NOMO-1 (cell line): Measurements from ENCODE around the gene SPARCL1.

Experiments used
- DNase-seq, 2 experiments: peaks; one replicate each; lab custom pipeline; 2025; ENCODE audit not compliant: unreplicated experiment in 2 of 2; lab: John Stamatoyannopoulos, UW

The SPARCL1 gene

DNA sequence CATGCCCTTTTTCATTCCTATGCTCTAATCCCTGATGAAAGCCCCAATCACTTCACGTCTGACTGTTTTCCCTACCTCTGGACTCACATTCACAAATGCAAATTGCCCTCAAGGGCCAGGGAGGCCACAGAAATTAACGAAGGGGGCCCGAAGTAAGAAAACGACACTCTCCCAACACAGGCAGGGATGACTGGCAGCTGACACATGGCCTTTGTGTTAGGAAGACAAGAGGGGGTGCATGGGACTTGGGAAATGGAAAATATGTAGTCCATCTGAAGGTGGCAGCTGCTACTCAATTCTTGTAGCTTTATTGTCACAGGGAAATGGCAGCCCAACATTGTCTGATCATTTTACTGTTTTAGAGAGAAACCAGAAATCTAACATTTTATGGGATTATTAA is 12.3 kb upstream of the SPARCL1 start:
- DNase-seq: no peak

DNA sequence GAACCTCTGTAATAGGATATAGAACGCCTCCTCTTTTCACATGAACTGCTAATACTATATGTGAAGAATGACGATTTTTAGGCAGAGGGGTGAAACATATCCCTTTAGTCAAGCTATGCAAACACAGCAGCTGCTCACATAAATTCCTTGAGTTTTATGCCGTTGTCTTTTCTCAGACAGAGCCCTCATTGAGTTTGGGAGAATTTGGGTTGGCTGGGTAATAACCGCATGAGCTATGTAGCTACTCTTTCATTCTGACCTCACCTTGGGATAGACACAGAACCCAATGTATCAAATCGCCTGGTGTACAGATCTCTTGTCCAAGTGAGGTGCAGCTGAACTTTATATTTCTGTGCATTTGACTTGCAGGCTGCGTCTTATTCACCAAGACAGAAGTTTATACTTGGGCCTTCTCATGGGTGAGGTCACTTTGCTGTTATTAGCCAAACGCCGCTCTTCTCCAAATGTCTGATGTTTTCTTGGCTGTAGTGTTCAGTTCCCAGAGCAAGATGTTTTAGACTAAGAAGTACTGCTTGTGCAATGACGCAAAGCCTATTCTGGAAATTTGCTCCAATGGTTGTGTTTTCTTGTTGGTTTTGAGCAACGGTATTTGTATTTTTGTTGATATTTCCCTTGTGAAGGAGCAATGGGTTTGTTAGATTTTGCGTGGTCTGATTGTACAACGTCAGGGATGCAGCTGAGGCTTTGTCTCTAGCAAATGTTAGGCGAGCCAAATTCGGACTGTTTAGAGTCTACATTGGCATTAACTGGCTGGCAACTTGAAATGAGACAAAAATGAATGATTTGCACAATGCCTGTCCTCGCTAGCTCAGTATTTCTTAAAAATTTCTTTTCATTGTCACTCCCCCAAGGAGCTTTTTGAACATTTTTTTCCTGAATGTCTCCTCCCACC is 11.2 kb upstream of the SPARCL1 start:
- no peak for DNase-seq

DNA sequence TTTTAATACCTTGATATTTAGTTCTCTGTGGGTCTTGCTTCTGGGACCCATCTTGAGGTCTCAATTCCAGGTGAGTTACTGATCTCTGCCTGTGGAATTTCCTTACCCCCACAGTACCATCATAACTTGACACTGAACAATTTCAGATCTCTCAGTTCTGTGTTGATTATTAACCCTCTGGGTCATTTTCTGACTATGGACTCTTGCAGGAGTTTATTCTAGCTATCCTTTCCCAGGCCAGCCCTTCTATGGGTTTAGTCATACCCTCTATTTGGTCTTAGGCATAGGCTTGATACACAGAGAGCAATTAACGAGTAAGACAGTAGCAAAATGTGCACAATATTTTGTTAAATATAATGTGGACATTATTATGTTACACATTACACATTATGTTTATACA is 3.7 kb upstream of the SPARCL1 start:
- DNase-seq: no peak

DNA sequence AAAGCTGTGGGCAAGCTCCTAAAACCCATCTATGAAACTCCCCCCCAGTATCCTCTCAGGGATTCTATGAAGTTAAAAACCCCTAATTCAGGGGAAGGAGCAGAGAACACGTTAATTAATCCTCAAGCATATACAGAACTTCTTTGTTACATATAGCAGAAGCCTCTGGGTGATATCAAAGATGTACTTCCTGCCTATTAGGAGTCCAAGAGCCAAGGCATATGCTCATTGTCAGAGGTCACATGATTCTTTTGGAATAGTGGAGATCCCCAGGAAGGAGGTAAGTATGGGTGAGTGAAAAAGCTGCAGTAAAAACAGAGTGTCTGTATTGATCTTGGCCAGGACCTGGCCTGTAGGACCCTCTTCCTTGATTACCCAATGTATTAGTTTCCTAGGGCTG is 2.9 kb upstream of the SPARCL1 start:
- no peak for DNase-seq

DNA sequence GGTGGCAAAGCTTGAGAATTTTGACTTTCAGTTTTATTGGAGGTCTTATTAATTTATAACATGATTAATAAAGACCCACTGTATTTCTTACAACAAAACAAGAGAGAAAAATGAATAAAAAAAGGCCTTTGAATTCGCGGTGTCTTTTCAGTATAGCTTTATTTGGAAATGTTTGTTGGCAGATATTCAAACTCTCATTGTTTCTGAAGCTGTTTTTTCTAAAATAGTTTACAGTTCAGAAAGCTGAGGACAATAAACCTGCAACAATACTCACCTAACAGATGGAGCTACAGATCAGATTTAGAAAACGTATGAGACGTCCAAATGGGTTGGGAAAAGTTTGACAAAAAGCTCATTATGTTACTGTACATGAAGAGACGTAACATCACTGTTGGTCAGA is 2.4 kb upstream of the SPARCL1 start:
- no peak for DNase-seq

DNA sequence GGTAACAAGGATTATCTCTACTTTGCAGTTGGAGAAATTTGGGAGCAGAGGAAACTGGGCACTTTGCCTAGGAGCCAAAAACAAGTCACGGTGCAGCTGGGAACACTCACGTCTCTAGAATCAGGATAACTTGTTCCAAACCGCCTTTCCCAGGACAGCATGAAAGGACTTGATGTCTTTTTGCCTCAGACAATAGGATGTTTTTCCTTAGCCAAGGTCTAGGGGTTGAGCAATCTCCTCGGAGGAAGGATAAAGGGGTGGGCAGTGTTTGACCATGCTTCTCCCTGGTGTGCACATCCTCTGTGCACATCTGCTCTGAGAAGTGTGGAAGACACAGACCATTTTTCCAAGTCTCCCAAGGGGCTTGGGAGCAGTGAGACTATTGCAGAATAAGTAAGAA is 1.7 kb upstream of the SPARCL1 start:
- no peak for DNase-seq

DNA sequence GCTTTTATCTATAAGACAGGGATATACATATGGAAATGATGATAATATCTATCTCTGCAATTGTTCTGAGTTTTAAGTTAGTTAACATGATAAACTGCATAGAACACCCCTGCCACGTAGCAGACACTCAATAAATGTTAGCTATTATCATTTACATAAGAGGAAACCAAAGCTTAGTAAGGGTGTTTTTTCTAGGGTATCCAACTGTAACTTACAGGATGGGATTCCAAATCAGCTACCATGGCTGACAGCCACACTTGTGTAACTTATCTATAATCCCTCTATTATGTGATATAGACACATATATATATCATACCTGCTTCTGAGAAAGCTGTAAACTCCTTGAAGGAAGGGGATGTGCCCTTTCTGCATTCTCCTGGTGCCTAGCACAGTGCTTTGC is 1.1 kb upstream of the SPARCL1 start:
- DNase-seq: no peak

DNA sequence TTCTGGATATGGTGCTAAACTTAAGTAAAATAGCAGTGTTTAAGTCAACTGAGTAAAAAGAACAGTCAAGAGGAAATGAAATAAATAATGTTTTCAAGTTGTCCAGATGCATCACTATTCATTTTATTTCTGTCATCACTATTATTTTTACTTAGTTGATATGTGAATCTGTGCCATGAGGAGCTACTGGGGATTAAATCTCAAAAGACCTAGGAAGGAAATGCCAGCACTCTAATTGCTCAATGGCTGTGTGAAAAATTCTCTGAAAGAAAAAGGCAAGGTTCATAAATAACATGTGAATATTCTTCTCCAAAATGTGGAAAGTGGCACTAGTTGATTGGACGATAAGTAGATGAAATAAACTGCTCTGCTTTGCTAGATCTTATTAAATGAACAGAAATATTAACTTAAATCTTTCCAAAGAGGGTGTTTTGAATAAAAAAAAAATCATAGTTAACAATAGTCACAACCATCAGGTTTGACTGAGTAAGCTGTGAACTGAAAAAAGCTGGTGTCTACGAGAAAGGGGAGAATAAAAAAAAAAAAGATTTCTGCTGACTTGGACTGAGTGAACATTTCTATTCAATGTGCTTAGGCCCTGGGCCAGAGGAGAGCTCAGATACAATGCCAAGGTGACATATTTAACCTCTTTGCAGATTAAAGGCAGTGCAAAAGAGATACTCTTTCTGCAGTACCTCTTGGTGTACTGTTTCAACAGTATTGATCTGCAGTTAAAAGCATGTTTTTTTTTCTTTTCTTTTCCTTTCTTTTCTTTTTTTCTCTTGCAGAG is 1.6 kb downstream of the SPARCL1 start:
- DNase-seq: no peak

DNA sequence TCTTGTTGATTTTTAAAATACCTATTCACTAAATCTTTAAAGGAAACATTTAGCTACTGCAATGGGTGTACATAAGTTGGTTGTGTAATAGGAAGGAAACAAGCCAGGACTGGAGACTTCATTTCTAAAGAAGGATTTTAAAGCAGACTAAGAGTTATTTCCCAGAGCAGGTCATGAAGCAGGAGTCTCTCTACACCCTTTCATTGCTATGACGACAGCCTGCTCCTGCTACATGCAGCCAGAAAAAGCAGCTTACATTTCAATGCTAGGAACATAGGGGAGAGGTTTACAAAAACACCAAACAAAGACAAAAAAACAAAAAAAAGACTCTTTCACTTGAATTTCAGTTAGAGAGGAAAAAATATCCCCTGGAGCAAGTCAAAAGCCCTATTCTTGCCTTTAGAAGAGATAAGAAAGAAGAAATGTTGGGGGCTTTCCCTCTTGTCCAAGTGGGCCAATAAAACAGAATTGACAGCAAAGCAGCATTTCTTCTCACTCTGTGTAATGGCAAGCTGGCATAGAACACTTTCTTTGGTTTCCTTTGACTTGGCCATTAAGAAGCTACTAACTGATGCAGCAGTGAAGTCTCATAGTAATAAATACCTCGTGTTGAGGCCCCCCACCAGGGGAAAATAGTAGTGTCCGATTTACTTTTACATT is 3.4 kb downstream of the SPARCL1 start:
- no peak for DNase-seq

DNA sequence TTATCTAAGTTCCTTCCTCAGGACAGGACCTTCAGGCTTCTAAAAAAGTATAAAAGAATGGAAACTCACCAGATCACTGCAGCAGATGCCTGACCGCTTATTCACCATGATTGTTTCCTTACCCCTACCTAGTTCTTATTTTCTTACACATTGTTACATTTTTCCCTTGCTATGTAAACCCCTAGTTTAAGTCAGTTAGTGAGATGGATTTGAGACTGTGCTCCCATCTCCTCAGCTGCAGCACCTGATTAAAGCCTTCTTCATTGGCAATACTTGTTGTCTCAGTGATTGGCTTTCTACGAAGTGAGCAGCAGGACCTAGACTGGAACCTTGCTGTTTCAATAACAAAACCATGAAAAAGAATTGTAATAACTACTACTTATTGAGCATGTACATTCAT is 4.7 kb downstream of the SPARCL1 start:
- DNase-seq: no peak

DNA sequence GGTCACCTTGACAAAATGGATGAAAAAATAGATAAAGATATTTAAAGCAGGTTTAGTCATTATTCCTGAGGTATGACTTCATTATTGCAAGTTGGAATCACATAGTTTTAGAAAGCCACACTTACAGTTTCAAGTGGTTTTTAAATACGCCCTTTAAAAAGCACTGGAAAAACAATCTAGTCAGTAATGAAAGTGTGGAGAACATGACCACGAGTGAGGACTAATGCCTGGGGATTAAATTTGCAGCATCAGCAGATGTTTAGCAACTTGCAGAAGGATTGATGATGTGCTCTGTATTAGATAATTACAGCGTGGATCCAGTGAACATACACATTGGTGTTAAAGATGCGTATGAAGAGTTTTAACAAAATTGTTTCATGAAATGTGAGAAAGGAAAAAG is 5.9 kb downstream of the SPARCL1 start:
- no peak for DNase-seq

DNA sequence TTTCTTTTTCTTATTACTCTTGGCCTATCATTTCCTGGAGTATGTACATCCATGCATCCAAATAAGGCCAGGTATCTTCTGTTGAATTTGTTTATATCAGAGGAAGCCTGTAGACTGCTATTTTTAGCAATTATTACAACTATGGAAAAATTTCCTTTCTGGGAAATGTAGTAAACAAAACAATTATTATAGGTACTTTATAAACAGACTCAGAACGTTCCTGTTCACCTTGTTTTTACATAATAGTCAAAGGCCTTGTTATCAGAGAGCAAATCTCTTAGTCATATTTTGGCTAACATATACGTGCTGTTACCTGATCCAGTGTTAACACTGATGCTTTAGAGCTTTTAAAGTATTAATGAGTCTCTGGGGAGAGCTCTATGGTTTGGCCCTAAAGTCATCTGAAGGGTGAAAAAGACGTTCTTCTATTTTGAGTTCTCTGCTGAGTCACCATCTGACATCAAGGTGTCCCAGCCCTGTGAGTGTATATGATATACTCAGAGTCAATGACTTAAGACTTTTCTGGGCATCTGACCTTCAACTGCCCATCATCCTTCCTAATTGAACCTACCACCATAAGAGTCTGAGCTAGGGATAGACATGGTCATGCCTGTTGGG is 7.3 kb downstream of the SPARCL1 start:
- DNase-seq: no peak

DNA sequence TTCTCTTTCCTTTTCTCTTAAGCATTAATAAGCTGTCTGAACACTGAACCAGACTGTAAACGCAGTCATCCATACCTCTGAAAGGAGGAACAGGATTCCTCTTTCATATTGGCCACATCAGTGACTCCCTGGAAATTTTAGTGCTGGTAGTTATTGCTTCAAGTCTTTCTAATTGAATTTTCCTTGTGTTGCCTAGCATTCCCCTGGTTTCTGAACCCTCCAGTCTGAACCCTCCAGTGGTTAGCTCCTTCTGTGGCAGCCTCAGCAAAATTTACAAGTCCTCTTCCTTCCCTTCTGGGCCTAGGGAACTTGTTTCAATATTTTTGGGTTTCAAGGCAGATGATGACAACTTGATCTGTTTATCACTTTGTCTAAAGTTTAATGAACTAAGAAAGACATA is 7.9 kb downstream of the SPARCL1 start:
- DNase-seq: no peak

DNA sequence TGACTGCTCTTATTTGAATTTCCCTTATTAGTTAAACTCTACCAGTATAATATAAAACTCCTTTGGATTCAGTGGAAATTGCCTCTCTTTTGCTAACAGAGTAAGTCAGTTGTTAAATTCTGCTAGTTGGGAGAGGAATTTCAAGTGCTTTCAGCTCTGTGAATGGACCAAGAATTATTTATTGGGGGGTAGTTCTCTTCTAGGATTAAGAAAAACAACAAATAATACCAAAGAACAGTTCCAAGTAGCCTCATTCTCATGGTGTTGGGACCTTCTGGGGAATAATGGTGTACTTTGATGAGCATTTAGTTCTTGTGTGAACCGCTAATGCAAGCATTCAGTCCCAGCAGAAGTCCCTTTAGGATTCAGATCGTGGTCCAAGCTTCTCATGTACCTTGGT is 11.6 kb downstream of the SPARCL1 start:
- DNase-seq: no peak

DNA sequence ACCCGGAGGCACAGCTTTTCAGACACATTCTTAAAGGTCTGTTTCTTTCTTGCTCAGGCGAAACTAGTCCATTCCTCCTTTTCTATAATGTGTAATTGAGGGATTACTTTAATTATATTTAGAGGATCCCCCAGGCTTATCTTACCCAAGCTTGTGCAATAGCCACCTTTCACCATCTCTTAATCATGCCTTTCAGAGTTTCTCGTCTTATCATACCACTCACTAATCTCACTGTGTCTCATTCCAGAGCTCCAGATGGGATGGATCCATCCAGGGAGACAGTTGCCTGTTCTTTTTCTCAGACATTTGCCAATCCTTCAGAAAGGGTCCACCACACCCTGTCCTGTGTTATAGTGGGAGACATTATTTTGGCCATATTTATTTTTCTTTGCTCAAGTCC is 12.5 kb downstream of the SPARCL1 start:
- DNase-seq: no peak

DNA sequence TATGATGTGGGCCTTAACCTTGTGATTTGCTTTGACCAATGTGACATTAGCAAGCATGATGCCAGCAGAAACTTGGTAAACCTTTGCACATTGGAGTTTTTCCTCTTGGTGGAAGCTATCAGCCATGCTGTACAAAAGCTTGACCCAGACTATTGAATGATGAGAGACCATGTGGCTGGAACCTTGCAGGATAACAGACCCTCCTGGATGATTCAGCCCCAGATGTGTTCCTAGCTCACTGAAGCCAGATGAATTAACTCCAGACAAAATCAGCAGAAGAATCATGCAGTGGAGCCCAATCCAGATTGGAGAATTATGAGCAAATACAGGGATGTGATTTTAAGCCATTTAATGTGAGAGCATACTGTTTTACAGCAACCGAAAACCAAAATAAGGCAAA is 16.8 kb downstream of the SPARCL1 start:
- no peak for DNase-seq

DNA sequence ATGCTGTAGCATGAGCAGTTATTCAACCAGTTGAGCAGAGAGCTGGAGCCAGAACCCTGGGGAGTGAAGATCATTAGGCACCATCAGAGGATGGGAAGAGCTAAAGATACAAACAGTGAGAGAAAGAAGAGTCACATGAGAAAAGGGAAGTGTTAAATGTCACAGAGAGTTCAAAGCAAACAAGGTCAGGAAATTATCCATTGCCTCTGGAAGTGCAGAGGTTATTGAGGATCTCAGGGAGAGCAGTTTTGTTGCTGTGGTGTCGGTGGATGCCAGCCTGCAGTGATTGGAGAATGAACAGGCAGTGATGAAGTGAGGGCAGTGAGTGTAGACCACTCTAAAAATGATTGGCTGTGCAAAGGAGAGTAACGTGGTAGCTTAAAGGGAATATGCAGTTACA is 17.7 kb downstream of the SPARCL1 start:
- no peak for DNase-seq

DNA sequence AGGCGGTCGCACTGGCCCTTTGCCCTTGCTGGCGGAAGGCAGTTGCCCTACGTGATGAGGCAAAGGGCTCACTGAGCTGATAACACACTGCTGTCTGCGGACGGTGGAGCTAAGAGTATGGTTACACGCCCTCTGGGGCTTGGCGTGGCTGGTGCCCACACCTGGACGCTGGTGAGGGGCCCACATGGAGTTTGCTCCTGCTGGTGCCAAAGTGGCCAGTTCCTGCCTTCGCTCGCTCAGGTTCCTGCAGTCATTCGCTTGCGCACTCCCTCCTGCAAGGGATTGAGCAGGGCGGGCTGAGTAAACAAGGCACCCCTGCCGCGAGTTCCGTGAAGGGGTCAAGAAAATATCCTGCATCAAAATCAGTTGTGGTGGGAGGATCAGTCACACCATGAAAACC is 18.4 kb downstream of the SPARCL1 start:
- no peak for DNase-seq

DNA sequence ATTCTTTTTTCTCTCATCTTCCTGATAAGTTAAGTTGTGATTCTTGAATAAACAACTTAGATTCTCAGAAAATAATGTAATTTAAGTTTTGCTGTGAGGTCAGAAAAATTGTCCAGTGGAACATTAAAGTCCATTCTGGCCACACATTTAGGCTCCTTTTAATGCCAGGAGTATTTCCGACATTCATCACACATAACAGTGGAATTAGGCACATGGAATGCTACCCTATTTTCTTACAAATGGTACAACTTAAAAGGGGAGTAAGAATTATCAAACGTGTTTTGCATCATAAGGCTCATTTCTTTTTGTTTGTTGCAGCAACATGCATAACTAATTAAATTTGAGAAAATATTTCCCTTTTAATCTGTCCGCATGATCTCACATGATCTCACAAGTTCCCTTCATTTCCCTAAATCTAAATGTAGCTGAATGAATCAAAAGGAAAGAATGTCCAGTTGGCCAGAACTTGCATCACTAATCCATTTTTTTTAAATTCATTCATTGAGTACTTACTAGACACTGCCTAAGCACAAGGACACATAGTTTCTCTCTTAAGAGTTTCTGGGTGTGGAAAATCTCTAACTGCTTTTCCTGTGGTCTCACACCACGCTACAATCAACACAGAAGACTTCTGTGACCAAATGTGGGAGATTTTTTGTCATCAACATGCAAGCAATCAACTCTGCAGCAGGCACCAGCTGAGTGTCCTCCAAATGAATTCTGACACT is 22.0 kb downstream of the SPARCL1 start:
- no peak for DNase-seq

DNA sequence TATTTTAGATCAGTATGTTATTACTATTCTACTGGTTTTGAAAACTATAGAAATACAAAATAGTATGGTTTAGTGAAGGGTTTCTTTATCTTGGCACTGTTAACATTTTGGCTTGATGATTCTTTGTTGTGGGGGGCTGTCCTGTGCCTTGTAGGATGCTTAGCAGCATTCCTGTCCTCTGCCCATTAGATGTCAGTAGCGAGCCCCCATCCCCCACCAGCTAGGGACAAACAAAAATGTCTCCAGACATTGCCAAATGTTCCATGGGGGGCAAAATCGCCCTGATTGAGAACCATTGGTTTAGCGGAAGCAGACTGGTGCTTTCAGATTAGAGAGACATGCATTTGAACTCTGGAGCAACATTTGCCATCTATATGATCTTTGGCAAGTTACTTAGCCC is 23.3 kb downstream of the SPARCL1 start:
- no peak for DNase-seq
